Measurements from ENCODE around the gene FIBCD1.

The FIBCD1 gene

DNA sequence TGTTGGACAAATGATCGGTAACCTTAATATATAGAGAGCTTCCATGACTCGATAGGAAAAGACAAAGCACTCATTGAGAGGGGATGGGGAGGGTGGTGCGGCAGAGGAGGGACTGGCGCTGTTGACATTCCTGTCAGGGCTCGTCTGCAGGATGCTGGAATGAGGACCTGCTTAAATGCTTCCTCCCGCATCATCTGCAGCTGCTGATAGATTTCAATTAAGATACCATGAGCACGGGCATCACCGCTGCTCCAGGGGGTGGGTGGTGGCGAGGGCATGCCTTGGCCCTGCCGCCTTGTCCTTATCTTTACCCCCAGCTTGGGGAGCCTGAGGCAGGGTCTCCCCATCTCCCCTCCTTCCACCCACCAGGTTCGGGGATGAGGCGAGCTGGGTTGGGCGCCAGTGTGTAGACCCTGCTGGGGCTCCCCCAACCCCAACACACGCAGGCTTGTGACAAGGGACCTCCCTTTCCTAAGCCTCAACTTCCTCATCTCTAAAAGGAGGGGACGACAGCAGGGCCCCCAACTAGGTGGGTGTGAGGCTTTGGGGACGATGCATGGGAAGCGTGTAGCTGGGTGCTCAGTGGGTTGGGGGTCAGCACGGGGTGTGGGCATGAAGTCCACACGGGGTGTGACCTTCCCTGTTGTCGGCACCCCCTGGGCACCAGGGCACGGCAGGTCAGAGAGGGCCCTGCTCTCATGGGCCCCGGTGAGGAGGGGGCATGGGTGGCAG lies 30.7 kb downstream of the FIBCD1 start:
- no peak for DNase-seq (ENCODE audit: low read depth in 2 of 2)

DNA sequence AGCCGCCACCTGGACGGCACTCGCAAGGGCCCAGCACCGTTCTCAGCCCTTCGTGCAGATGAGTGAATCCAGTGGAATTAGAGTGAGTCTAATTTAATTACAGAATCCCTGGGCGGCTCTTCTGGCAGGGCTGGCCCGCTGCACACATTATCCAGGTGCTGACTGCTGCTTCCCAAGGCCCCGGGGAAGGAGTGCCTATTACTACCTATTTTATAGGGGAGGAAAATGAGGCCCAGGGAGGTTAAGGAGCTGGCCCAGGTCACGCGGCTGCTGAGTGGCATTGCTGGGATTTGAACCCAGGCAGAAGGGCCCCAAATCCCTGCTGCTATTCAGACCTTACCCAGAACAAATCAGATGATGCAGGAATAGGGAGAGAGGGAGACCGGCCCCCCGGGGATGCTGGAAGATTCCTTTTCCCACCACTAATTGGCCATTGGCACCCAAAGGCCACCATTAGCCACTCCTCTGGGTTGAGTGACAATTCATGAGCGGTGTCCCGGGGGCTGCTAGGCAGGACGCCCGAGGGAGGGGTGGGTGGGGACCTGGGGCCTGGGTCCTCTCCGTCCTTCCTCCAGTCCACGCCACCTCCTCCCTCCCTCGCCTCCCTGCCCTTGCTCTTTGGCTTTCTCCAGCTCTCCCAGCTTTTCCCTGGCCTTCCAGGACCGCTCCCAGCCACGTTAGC lies 32.2 kb downstream of the FIBCD1 start:
- DNase-seq (ENCODE audit: low read depth in 2 of 2), result no peak

DNA sequence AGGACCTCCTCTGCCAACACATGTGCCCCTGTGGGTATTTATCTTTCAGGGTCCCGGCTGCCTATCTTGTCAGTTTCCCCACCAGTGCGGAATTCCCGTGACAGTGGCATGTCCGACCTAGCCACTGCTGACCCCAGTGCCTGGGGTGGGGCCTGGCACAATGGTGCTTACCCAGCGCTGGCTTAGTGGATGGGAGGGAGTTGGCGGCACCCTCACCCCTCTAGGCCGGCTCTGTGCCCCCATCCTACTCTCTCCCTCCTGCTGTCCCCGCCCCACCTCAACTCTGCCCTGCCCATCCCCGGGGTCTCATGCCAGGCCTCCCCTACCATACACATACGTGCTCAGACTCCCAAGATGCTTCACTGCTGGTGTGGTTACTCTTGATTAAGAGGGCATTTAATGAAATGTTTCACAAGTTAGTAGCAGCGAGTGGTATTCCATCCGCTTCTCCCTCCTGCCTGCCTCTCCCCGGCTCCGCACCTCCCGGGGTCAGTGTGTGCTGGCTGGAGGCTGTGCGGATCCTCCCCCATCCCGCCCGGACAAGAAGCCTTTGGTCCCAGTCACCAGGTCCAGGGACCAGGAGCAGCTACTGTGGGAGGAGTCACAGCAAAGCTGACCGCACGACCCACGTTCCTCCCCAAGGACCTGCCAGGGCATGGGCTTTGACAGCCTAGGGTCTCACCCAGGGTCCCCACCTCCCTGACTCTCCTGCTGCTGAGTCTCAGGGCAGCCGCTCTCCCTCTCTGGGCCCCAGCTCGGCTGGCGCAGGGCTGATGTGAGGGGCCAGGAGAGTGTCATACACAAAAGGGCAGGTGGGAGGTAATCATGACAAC lies 32.9 kb downstream of the FIBCD1 start:
- no peak for DNase-seq (ENCODE audit: low read depth in 2 of 2)

DNA sequence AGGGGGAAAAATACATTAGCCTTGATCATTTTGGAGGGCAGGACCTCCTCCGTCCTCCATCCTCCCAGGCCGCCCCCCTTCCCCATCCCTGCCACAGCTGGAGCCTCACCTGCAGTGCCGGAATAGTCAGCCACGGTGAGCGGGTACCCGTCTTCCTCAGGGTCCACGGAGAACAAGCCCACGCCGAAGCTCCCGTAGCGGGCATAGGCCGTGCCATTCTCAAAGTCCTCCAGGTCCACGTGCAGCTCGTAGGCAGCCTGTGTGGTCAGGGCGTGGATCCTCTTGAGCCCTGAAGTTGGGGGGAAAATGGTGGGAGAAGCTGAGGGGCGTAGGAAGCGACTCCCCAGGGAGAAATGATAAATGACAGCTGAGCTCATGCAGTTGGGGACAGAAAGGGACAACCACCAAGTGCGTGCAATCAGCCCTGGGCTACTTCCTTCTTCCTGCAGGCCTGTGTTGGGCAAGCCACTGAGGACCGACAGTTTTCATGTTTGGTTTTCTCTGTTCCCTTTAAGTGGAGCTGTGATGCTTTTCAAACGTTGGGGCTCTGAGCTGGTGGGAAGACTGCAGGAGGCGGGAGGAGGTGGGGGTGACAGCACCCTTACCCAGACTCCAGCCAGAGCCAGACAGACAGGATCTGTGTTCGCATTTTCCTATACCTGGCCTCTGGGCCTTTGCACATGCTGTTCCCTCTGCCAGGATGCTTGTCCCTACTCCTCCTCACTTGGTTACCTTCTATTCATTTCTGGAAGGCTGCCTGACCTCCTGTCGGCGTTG lies 33.7 kb downstream of the FIBCD1 start:
- no peak for DNase-seq (ENCODE audit: low read depth in 2 of 2)

DNA sequence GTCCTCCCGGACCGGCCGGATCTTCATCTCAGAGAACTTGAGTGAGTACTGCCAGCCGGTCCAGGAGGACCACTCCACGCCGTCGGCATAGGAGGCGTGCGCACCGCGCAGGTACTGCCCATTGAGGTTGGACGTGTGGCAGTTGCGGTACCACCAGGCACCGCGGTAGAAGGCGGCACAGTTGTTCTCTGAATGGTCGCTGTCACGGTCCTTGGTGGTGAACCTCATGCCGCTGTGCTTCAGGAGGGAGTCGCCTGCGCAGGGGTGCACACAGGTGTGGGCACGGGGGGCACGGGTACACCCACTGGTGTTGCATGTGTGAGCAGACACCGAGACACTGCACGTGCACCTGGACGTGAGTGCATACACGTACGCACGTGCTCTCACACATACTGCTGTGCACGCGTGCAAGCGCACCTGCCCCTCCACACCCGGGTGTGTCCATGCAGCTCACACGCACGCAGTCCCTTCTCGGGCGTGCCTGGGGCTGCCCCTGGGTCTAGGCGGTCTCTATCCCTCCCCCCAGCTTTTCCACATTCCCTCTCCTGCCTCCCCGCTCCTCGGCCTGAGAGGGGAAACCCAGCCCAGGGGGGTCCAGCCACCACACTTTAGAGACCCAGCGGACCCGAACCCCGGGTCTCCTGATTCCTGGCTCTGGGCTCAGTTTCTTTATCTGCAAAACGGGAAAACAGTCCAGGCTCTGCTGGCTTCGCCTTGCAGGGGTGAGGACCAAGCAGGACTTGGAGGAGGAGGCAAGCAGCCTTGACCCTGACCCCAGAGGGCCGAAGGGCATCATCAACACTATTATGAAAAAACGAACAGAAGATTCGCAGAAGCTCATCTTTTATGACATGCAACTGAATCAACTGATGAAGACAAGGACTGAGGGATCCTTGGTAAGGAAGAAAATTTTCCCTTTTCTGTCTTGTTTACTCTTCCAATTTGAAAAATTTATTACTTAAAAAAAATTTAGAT lies 34.7 kb downstream of the FIBCD1 start:
- no peak for DNase-seq (ENCODE audit: low read depth in 2 of 2)

DNA sequence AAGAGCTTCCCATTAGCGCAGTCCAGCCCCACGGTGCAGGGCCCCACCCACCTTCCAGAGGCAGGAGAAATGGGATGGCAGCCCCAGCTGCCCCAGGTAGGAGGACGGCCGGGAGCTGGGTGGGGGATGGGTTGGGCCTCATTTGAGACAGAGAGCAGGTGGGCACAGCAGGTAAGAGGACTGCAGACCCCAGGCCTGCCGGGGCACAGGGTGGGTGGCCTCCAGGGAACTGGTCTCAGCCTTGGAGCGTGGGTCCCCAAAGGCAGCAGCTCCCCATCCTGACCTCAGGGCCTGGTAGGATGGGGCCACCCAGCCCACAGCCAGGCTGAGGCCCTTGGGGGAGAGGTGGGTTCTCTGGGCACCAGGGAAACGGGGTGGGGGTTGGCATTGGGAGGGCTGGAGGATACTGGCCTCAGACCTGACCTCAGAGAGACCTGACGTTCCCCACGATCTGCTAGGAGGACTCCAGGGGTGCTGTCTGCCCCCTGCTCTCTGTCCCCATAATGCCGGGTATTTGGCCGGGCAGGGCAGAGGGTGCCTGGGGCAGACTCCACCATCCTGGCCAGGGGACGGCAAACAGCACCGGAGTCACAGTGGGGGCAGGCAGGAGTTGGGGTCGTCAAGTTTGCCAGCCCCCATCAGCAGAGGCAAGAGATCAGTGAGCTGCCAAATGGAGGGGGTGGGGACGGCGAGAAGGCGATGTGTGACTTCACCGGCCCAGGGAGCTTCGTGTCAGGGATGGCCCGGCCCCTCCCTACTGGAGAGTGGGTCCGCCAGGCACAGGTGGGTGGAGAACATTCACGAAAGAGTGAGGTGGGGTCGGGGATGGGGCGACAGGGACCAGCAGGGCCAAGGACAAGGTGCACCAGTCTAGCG lies 35.6 kb downstream of the FIBCD1 start:
- DNase-seq (ENCODE audit: low read depth in 2 of 2), result no peak

DNA sequence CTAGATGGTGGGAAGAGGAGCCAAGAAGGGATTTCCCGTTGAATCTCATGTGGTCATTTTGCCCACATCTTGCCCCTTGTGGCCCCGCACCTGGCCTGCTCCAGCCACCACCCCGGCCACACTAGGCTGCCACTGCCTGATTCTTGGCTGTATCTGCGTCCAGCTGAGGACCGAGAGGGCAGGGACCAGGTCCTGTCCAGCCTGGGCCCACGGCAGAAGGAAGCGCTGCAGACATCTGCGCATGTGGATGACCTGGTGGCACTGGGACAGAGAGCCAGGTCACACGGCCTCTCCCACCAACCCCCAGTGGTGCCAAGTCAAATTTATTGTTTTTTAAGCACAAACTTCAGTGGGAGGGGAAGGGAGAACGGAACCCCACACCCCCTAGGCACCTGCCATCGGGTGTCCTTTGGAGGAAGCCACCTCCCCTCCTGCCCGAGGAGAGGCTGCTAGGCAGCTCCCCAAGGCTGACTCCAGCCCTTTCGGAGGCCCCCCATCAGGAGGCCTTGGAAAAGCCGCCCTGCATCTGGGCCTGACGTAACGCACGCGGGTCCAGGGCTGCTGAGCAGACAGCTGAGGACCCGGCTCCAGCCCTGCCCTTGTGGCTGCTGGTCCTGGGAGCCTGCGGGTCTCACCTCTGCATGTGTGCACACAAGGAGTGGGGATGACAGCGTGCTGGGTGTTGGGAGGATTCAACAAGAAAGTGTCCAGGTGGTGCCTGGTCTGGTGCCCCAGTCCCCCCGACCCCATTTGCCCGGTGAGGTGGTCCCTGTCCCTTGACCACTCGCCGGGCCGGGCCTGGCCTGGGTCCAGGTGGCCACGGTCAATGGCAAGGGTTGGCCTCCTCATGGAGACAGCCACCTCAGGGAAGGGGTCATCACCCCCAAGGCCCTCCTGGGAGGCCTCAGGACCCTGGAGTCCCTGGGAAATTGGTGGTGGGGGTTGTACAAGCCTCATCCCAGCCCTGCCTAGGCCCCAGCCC lies 36.6 kb downstream of the FIBCD1 start:
- no peak for DNase-seq (ENCODE audit: low read depth in 2 of 2)

DNA sequence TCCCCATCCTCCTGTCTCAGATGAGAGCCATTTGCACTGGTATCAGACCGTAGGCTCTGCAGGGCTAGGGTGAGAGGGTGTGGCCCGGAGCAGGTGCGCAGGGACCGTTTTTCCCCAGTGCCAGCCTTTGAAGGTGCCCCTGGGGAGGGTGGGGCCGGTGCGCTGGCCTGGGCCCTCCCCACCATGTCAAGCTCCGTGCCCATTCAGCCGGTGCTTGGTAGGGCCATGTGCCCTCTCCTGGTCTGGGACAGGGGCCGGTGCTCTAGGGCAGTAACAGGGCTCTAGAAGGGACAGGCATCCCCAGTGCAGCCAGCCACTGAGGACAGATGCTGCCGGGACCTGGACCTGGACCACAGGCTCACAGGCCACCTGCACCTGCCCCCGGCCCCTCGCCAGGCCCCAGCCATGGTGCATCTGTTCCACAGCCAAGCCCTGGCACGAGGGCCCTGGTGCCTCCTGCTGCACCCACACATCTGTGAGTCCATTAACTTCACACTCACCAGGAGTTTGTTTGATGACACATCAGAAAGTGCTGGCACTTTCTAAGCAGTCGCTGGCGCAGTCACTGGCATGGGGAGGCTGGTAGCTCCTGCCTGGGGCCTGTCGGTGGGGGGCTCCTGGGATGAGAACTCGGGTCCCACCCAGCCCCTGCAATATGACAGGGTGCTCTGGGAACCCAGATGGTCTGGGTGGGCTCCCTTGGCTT lies 37.4 kb downstream of the FIBCD1 start:
- no peak for DNase-seq (ENCODE audit: low read depth in 2 of 2)

DNA sequence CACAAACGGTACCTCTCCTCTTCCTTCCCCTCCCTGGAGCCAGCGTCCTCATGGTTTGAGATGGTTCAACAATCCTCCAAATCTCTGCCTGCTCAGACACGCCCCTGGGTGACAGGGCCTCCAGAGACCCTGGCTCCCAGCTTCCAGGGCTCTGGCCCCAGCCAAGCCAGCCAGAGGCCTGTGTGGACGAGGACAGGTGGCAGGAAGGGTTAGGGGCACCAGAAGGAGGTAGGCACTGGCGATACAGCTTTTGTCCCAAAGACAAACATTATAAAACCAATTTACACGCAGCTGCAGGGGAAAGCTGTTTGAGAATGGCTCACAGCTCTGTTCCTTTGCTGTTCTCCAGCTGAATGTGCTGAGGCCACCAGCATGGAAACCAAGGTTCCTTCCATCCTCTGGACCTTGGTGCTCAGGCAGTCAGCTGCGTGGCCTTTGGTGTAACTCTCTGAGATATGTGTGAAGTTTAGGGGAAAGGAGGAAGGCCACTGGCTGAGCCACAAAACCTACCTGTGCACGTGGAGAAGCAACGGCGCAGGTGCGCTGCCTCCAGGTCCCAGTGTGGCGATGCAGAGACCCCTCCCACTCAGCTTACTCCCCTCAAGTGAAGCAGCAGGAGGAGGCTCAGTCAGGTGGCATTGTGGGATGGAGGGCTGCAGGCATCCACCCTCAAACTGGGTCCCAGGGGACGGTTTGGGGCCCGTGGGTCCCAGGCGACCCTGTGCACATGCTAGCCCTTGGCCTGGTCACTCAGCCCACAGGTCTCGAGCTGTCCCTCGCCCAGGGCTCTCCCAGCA lies 38.1 kb downstream of the FIBCD1 start:
- no peak for DNase-seq (ENCODE audit: low read depth in 2 of 2)

DNA sequence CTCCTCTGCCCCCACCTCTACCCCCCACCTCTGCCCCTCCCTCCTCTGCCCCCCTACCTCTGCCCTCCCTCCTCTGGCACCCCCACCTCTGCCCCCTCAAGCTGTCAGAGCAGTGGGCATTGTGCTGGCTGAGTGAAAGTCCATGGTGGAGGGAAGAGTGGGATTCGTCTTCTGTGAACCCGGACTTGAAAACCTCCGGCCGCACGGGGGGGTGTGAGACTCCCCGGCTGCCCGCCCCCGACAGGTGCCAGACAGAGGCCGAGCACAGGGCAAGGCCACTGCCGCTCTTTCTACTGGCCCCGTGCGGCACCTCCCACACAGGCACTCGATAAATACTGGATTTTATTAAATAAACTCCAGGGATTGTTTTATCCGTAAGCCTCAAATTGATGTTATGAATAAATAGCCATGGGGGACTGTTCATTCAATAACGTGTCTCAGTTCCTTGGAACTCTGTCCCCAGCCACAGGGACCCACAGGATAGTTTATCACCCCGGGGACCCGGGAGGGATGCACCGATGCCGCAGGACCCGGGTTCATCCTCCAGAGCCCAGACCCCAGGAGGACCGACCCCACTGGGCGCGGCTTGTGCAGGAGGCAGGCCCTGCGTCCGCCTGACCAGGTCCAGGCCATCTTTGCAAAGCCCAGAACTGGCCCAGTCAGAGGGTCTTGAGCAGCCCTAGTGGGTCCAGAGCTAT lies 39.8 kb downstream of the FIBCD1 start:
- DNase-seq (ENCODE audit: low read depth in 2 of 2), result no peak

DNA sequence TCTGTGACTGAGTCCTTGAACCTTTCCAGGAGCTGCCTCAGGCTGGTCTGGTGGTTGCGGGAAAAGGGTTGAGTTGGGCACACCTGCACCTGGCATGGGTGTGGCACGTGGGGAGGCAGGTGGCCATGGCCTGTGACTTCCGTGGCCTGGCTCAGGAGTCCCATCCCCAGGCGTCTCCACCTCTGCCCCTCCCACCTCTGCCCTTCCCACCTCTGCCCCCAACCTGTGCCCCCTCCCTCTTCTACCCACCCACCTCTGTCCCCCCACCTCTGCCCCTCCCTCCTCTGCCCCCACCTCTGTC lies 40.5 kb downstream of the FIBCD1 start:
- no peak for DNase-seq (ENCODE audit: low read depth in 2 of 2)

DNA sequence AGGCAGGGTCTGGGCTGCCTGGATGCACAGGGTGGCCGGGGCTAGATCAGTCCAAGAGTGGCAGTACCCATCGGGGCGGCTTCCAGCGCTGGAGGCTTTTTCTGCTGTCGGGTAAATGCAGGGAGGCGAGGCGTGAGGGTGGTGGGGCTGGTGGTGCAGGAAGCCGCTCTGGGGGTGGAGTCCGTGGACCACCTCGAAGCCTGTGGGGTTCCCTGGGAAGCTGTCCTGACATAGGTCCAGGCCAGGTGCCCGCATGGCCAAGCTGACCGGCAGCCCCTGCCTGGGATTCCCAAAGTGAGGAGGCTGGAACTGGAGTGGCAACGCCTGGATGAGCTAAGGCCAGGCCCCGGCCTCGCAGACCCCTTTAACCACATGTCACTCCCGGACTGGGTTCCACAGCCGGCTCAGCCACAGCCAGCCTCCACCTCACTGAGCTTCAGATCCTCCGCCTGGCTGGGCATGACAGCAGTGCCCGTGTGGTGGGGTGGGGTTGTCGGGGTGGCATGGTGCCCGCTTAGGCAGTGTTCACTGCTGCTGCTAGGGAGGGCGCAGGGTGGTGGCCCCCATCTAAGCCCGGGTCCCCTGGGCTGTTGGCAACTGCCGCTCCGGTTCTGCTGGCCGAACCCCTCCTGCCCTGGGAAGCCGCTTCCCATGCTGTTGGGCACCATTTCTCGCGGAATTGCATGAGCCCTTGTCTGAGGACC lies 41.0 kb downstream of the FIBCD1 start:
- DNase-seq (ENCODE audit: low read depth in 2 of 2), result no peak

DNA sequence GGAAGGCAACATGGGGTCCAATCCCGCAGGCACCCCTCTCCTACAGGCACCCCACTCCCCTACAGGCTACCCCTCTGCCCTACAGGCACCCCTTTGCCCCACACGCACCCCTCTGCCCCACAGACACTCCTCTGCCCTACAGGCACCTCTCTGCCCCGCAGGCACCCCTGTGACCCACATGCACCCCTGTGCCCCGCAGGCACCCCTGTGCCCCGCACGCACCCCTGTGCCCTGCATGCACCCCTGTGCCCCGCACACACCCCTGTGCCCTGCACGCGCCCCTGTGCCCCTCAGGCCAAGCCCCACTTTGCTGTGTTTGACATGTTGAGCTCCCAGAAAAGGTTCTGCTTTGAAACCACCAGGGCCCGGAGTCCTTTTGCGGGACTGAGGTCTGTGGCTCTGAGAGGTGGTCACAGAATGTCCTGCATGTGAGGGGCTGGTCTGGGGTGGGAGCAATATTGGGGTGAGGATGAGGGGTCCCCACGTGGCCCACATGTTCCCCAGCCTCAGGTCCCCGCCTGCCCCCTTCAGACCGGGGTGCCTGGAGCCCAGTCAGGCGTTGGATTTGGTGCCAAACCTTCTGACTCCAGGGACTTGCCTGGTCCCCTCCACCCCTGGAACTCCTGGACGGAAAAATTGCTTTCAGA lies 41.8 kb downstream of the FIBCD1 start:
- no peak for DNase-seq (ENCODE audit: low read depth in 2 of 2)

DNA sequence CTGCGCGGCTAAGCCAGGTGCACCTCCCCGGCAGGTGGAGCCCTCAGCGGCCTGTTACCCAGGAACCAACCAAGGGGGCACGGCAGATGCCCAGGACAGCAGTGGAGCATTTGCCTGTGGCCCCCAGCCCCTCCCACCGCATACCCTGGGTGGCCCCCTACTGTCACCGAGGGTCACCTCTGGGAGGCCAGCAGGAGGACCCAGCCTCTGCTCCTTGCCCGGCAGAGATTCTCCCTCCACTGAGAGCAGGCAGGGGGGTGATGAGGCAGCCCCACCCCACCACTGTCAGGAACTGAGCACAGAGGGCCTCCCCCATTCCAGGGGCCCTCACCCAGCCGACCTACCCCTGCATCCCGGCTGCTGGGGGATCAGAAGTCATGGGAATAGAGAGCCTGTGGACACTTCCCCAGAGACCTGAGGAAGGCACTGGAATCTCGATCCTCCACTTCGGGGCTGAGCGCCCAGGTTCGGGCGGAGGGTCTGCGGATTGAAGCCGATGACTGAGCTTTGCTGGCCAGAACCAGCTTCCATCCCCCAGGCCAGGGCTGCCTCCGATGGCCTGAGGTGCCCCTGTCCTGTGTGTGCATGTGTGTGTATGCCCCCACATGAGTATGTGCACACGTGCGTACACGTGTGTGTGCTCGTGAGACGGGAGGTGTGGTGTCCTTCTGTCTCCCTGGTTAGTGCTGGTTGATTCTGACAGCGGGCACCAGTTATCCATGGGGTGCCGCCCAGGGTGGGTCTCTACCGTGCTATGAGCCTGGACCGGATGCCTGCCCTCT lies 42.6 kb downstream of the FIBCD1 start, which contains the start of gene QRFP:
TSS of gene QRFP (minus strand) at position 580 of the 782 bp plus-strand sequence. CDS start 2,974 bp downstream, outside the sequence.
- no peak for DNase-seq (ENCODE audit: low read depth in 2 of 2)
